GM21576 (cell line): ENCODE measurements around the gene CTDSP1.

Source experiments
- ATAC-seq: cut with Tn5 transposase; IDR thresholded peaks from one replicate; pipeline ENCODE4 v1.9.1; 2021; ENCODE audit warnings: mild to moderate bottlenecking, moderate library complexity; ENCODE audit not compliant: unreplicated experiment

Gene CTDSP1

GRCh38 chr2:218382785-218383184 is 16.9 kb upstream of the CTDSP1 start:
- no peak for ATAC-seq

GRCh38 chr2:218383892-218384519 is 15.7 kb upstream of the CTDSP1 start:
- no peak for ATAC-seq

- no peak for ATAC-seq
Observed at GRCh38 chr2:218384975-218385374, 14.7 kb upstream of the CTDSP1 start.

GRCh38 chr2:218386505-218387368 is 12.9 kb upstream of the CTDSP1 start:
- ATAC-seq = no peak

GRCh38 chr2:218387369-218388194 is 12.1 kb upstream of the CTDSP1 start:
- no peak for ATAC-seq

GRCh38 chr2:218389333-218390150 is 10.1 kb upstream of the CTDSP1 start:
- no peak for ATAC-seq

GRCh38 chr2:218391202-218391601 is 8.5 kb upstream of the CTDSP1 start:
- ATAC-seq = no peak

GRCh38 chr2:218392459-218392858 is 7.2 kb upstream of the CTDSP1 start:
- ATAC-seq = no peak

GRCh38 chr2:218392891-218393462 is 6.7 kb upstream of the CTDSP1 start:
- no peak for ATAC-seq

GRCh38 chr2:218393750-218394290 is 5.8 kb upstream of the CTDSP1 start:
- no peak for ATAC-seq

GRCh38 chr2:218394298-218395089 is 5.2 kb upstream of the CTDSP1 start:
- ATAC-seq = no peak

- ATAC-seq = no peak
Observed at GRCh38 chr2:218395090-218395444, 4.6 kb upstream of the CTDSP1 start.

- ATAC-seq = no peak
Observed at GRCh38 chr2:218395456-218395825, 4.2 kb upstream of the CTDSP1 start.

GRCh38 chr2:218395826-218396687 is 3.6 kb upstream of the CTDSP1 start:
- peak; percentile 42 for ATAC-seq

GRCh38 chr2:218396688-218397462 is 2.8 kb upstream of the CTDSP1 start:
- no peak for ATAC-seq

GRCh38 chr2:218397463-218397819 is 2.2 kb upstream of the CTDSP1 start:
- ATAC-seq = no peak

- ATAC-seq = peak; percentile 23
Observed at GRCh38 chr2:218397820-218398436, 1.7 kb upstream of the CTDSP1 start.
